Measurements from ENCODE around the gene LRBA. TPM values are rescaled to one million over a fixed set of nuclear protein-coding genes. Genes with fewer than 3 reads are reported as not detected.

LRBA gene
- total RNA-seq, 1 experiment from 2014 or later, result 69.1 TPM

- peak; percentile 81; the same call in 1 of the 2 replicates for TF ChIP-seq TCF7 (CRISPR knock-in tag; IDR thresholded peaks at IDR 0.05; ENCODE audit: low read depth)
- peak; percentile 46 for TF ChIP-seq HMGXB4 (CRISPR knock-in tag; IDR thresholded peaks at IDR 0.05)
- no peak for TF ChIP-seq ZNF317 (CRISPR knock-in tag; IDR thresholded peaks at IDR 0.05; ENCODE audit: borderline replicate concordance, low read depth)
- no peak for TF ChIP-seq TEAD4 (CRISPR knock-in tag; IDR thresholded peaks at IDR 0.05)
- TF ChIP-seq CTCF (IDR thresholded peaks at IDR 0.05), result no peak
- TF ChIP-seq GABPB1 (CRISPR knock-in tag; IDR thresholded peaks at IDR 0.05), result peak; percentile 69; the same call in 1 of the 2 replicates
- TF ChIP-seq PREB (CRISPR knock-in tag; IDR thresholded peaks at IDR 0.05; ENCODE audit: borderline replicate concordance), result 0 out of 2 replicates have a peak, but pooled peaks have one; percentile 49
- no peak for TF ChIP-seq OVOL2 (CRISPR knock-in tag; IDR thresholded peaks at IDR 0.05; ENCODE audit: borderline replicate concordance)
- TF ChIP-seq E2F1 (CRISPR knock-in tag; IDR thresholded peaks at IDR 0.05), result peak; percentile 26; the same call in 1 of the 2 replicates
- no peak for TF ChIP-seq FOXJ3 (CRISPR knock-in tag; IDR thresholded peaks at IDR 0.05; ENCODE audit: borderline replicate concordance)
- peak; percentile 70 for TF ChIP-seq ATF1 (CRISPR knock-in tag; IDR thresholded peaks at IDR 0.05)
- no peak for TF ChIP-seq ZNF532 (CRISPR knock-in tag; IDR thresholded peaks at IDR 0.05; ENCODE audit: borderline replicate concordance)
- TF ChIP-seq MYBL2 (CRISPR knock-in tag; IDR thresholded peaks at IDR 0.05), result no peak
- no peak for TF ChIP-seq ZBTB21 (CRISPR knock-in tag; IDR thresholded peaks at IDR 0.05; ENCODE audit: borderline replicate concordance)
- no peak for TF ChIP-seq MAX (CRISPR knock-in tag; IDR thresholded peaks at IDR 0.05)
- peak; percentile 92 for TF ChIP-seq CREM (CRISPR knock-in tag; IDR thresholded peaks at IDR 0.05)
- 0 out of 2 replicates have a peak, but pooled peaks have one; percentile 4 for TF ChIP-seq NFYB (CRISPR knock-in tag; conservative IDR thresholded peaks at IDR 0.05; ENCODE audit: low read depth)
- TF ChIP-seq ZNF671 (CRISPR knock-in tag; IDR thresholded peaks at IDR 0.05), result no peak
- peak; percentile 88; the same call in 1 of the 2 replicates for TF ChIP-seq E2F5 (CRISPR knock-in tag; IDR thresholded peaks at IDR 0.05)
- TF ChIP-seq ZNF425 (CRISPR knock-in tag; conservative IDR thresholded peaks at IDR 0.05), result no peak
- TF ChIP-seq NR2C2 (CRISPR knock-in tag; IDR thresholded peaks at IDR 0.05), result no peak
- no peak for TF ChIP-seq HMGA2 (CRISPR knock-in tag; IDR thresholded peaks at IDR 0.05)
Measured at GRCh38 chr4:151015459-151016347, 619 bp upstream of the LRBA start (continued).
